Suprapubic skin (tissue), 4 donors: ENCODE data around the gene SPIRE1.

Experiments
- EP300 ChIP-seq: sonication (generic); formaldehyde crosslinking; IDR thresholded peaks from one replicate; pipeline ENCODE4 v1.6.1; 2017; ENCODE audit warnings: antibody characterized with exemption
- POLR2A ChIP-seq, 2 donors: fragments of 450-650 bp; IDR thresholded peaks; one replicate each; pipeline ENCODE4 v1.6.1; 2017; ENCODE audit warnings: antibody characterized with exemption in 2 of 2, mild to moderate bottlenecking in 2 of 2, moderate library complexity in 2 of 2
- POLR2AphosphoS5 ChIP-seq, 3 donors: sonication (generic); formaldehyde crosslinking; IDR thresholded peaks; one replicate each; pipeline ENCODE4 v1.6.1; 2017; ENCODE audit warnings: antibody characterized with exemption in 3 of 3
- TF ChIP-seq, protein P1 (sequence below), 2 donors: fragments of 200-600 bp in 1 of 2; fragments of 450-650 bp in 1 of 2; sonication (generic) in 1 of 2; IDR thresholded peaks; one replicate each; pipeline ENCODE4 v1.5.1; 2016 to 2019; ENCODE audit warnings: antibody characterized with exemption in 2 of 2, mild to moderate bottlenecking in 1 of 2, moderate library complexity in 1 of 2

DNA sequence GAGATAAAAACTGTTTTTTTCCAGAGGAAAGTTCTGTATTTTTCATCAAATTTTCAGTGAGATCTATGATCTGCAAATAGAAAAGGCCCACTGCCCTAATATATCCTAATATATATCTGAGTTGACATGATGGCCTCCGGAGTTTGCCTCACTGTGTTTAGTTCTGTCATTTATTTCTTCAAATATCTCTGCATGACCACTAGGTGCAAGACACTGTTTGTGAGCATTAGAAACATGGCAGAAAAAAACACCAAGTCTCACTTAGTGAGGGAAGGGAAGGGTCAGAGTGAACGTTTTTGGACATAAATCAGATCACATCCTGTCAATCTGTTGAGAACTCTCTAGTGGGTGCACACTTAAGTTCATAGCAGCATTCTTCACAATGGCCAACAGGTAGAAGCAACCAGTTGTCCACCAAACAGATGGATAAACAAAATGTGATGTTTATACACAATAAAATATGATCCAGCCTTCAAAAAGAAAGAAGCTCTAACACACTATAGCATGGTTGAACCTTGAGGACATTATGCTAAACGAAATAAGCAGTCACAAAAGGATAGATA, 53.4 kb downstream of the SPIRE1 start:
- no peak for TF ChIP-seq POLR2A (IDR thresholded peaks at IDR 0.05)
- TF ChIP-seq, protein P1, sequence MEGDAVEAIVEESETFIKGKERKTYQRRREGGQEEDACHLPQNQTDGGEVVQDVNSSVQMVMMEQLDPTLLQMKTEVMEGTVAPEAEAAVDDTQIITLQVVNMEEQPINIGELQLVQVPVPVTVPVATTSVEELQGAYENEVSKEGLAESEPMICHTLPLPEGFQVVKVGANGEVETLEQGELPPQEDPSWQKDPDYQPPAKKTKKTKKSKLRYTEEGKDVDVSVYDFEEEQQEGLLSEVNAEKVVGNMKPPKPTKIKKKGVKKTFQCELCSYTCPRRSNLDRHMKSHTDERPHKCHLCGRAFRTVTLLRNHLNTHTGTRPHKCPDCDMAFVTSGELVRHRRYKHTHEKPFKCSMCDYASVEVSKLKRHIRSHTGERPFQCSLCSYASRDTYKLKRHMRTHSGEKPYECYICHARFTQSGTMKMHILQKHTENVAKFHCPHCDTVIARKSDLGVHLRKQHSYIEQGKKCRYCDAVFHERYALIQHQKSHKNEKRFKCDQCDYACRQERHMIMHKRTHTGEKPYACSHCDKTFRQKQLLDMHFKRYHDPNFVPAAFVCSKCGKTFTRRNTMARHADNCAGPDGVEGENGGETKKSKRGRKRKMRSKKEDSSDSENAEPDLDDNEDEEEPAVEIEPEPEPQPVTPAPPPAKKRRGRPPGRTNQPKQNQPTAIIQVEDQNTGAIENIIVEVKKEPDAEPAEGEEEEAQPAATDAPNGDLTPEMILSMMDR (IDR thresholded peaks at IDR 0.05) = no peak
- no peak for TF ChIP-seq EP300
- TF ChIP-seq POLR2AphosphoS5 (IDR thresholded peaks at IDR 0.05) = no peak
